ENCODE results near the gene IL12RB2. TPM values are rescaled to one million over a fixed set of nuclear protein-coding genes. Genes with fewer than 3 reads are reported as not detected.

Gene IL12RB2
- total RNA-seq, 1 experiment from 2014 or later = not detected

GRCh38 chr1:67323087-67323486 is 15.4 kb downstream of the IL12RB2 start:
- intact Hi-C loops (cut with micrococcal nuclease; ENCODE audit: unreplicated experiment) = no loop called here
- no peaks in the 10 kb centered on the region for H4K20me1 ChIP-seq (ENCODE audit: insufficient read depth)
- H3K27me3 ChIP-seq (ENCODE audit: insufficient read depth, low read depth) = no peaks in the 10 kb centered on the region
- no peaks in the 10 kb centered on the region for H3K9me2 ChIP-seq (ENCODE audit: insufficient read depth)
- TF ChIP-seq, protein P1, sequence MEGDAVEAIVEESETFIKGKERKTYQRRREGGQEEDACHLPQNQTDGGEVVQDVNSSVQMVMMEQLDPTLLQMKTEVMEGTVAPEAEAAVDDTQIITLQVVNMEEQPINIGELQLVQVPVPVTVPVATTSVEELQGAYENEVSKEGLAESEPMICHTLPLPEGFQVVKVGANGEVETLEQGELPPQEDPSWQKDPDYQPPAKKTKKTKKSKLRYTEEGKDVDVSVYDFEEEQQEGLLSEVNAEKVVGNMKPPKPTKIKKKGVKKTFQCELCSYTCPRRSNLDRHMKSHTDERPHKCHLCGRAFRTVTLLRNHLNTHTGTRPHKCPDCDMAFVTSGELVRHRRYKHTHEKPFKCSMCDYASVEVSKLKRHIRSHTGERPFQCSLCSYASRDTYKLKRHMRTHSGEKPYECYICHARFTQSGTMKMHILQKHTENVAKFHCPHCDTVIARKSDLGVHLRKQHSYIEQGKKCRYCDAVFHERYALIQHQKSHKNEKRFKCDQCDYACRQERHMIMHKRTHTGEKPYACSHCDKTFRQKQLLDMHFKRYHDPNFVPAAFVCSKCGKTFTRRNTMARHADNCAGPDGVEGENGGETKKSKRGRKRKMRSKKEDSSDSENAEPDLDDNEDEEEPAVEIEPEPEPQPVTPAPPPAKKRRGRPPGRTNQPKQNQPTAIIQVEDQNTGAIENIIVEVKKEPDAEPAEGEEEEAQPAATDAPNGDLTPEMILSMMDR (conservative IDR thresholded peaks at IDR 0.05) = no peak
- no peak for TF ChIP-seq EZH2 (IDR thresholded peaks at IDR 0.05; ENCODE audit: low read depth)
- no peaks in the 10 kb centered on the region for H3K4me1 ChIP-seq (replicated peaks; ENCODE audit: insufficient read depth)
- no peaks in the 10 kb centered on the region for H3K79me2 ChIP-seq (ENCODE audit: low read depth)
- H3F3A ChIP-seq (ENCODE audit: insufficient read depth, low read depth) = no peaks in the 10 kb centered on the region
- no peak for DNase-seq
- no peaks in the 10 kb centered on the region for H3K9me3 ChIP-seq (ENCODE audit: insufficient read depth, low read depth)
- H2AFZ ChIP-seq = no peak overlapping the region
- H3K27ac ChIP-seq = no peak overlapping the region
- no TSS peak for BruUV-seq (replicated peaks)
- ChIA-PET CTCF (interaction anchor here (0.7 kb wide), 1 partner anchor 23 kb away, joined by 4 read pairs; no protein-coding TSS in a partner anchor), POLR2A (ENCODE audit: unreplicated experiment) (no interaction called here)
- no peak overlapping the region for H3K4me3 ChIP-seq
- no peaks in the 10 kb centered on the region for H3K36me3 ChIP-seq (ENCODE audit: low read depth)
- no peak overlapping the region for H3K4me2 ChIP-seq

DNA sequence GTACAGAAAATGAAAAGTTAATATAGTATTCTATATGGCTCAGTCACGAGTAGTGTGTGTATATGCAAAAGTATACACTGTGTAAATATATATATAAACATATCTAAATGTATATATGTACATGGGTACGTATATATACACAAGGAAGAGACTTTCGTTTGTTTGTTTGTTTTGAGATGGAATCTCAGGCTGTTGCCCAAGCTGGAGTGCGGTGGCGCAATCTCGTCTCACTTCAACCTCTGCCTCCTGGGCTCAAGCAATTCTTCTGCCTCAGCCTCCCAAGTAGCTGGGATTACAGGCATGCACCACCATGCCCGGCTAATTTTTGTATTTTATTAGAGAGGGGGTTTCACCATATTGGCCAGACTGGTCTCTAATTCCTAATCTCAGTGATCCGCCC is 16.4 kb downstream of the IL12RB2 start:
- CTCF ChIA-PET = no interaction called here
- Histone ChIP-seq H3F3A (ENCODE audit: insufficient read depth, low read depth) (no peaks in the 10 kb centered on the region), H3K9me2 (ENCODE audit: insufficient read depth) (no peaks in the 10 kb centered on the region), H3K27ac (no peak overlapping the region), H3K4me2 (no peak overlapping the region), H3K36me3 (ENCODE audit: low read depth) (no peaks in the 10 kb centered on the region), H3K4me1 (replicated peaks; ENCODE audit: insufficient read depth) (no peaks in the 10 kb centered on the region), H4K20me1 (ENCODE audit: insufficient read depth) (no peaks in the 10 kb centered on the region), H3K9me3 (ENCODE audit: insufficient read depth, low read depth) (no peaks in the 10 kb centered on the region), H3K27me3 (ENCODE audit: insufficient read depth, low read depth) (no peaks in the 10 kb centered on the region), H3K79me2 (ENCODE audit: low read depth) (no peaks in the 10 kb centered on the region), H3K4me3 (no peak overlapping the region), H2AFZ (no peak overlapping the region)
- POLR2A ChIA-PET (ENCODE audit: unreplicated experiment) = no interaction called here
- TF ChIP-seq EZH2 (IDR thresholded peaks at IDR 0.05; ENCODE audit: low read depth) = no peak
- TF ChIP-seq, protein P1 (conservative IDR thresholded peaks at IDR 0.05) = no peak
- intact Hi-C loops (cut with micrococcal nuclease; ENCODE audit: unreplicated experiment) = no loop called here
- no TSS peak for BruUV-seq (replicated peaks)
- no peak for DNase-seq

DNA sequence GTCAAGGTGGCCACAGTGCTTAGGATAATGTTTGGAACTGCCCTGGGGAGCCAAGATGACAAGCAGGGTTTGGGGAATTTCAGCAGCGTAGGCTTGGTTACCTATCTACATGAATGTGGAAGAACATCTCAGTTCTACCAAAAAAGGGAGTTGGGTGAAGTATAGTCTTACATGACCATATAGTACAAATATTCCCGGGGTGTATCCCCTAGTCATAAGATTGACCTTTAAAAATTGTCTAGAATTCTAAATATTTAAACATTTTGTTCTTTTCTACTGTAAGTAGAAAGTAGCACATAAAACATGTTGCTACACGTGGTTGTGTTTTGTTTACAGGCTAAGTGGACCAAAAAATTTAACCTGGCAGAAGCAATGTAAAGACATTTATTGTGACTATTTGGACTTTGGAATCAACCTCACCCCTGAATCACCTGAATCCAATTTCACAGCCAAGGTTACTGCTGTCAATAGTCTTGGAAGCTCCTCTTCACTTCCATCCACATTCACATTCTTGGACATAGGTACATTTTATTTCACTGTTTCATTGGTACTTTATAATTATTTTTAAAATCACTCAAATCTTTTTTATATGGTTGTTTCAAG is 20.3 kb downstream of the IL12RB2 start:
- H3K9me2 ChIP-seq (ENCODE audit: insufficient read depth) = no peaks in the 10 kb centered on the region
- ChIA-PET CTCF (no interaction called here), POLR2A (ENCODE audit: unreplicated experiment) (no interaction called here)
- no peak for DNase-seq
- H3K36me3 ChIP-seq (ENCODE audit: low read depth) = no peaks in the 10 kb centered on the region
- H3K27me3 ChIP-seq (ENCODE audit: insufficient read depth, low read depth) = no peaks in the 10 kb centered on the region
- intact Hi-C loops (cut with micrococcal nuclease; ENCODE audit: unreplicated experiment) = no loop called here
- H3K4me2 ChIP-seq = no peak overlapping the region
- no peaks in the 10 kb centered on the region for H3K79me2 ChIP-seq (ENCODE audit: low read depth)
- no peak overlapping the region for H3K4me3 ChIP-seq
- H2AFZ ChIP-seq = no peak overlapping the region
- H3F3A ChIP-seq (ENCODE audit: insufficient read depth, low read depth) = no peaks in the 10 kb centered on the region
- TF ChIP-seq, protein P1 (conservative IDR thresholded peaks at IDR 0.05) = no peak
- TF ChIP-seq EZH2 (IDR thresholded peaks at IDR 0.05; ENCODE audit: low read depth) = no peak
- no peak overlapping the region for H3K27ac ChIP-seq
- H3K9me3 ChIP-seq (ENCODE audit: insufficient read depth, low read depth) = no peaks in the 10 kb centered on the region
- H4K20me1 ChIP-seq (ENCODE audit: insufficient read depth) = no peaks in the 10 kb centered on the region
- no TSS peak for BruUV-seq (replicated peaks)
- no peaks in the 10 kb centered on the region for H3K4me1 ChIP-seq (replicated peaks; ENCODE audit: insufficient read depth)

Data from PC-9 (cell line).